Brain microvascular endothelial cell (primary cell): ENCODE measurements around the gene AANAT.
A peak's percentile ranks its signal among the peaks of the same experiment; 100 is the strongest.
"Not testable (repeated sequence)": the region's sequence is repeated elsewhere in the genome, so short reads cannot be mapped to it uniquely, and the experiment has no call there.

Experiments
- DNase-seq: peaks from one replicate; pipeline ENCODE4 v3.0.0-alpha.2; 2020
- H3K27ac ChIP-seq: fragments of 250-450 bp; sonication (Bioruptor Pico); 2 replicates; pipeline ENCODE4 v1.5.1; 2020; ENCODE audit warnings: mild to moderate bottlenecking, moderate library complexity
- H3K27me3 ChIP-seq: fragments of 250-450 bp; sonication (Bioruptor Pico); replicated peaks from 2 replicates; pipeline ENCODE4 v1.5.1; 2020; ENCODE audit warnings: mild to moderate bottlenecking
- H3K36me3 ChIP-seq: fragments of 250-450 bp; sonication (Bioruptor Pico); replicated peaks from 2 replicates; pipeline ENCODE4 v1.5.1; 2020; ENCODE audit warnings: mild to moderate bottlenecking
- H3K4me3 ChIP-seq: 2 replicates; pipeline ENCODE4 v1.5.1; 2011; ENCODE audit warnings: low read depth, mild to moderate bottlenecking, control low read depth, low read length, moderate library complexity
- CTCF ChIP-seq: IDR thresholded peaks from 2 replicates; pipeline ENCODE4 v1.5.1; 2011; ENCODE audit warnings: low read depth, mild to moderate bottlenecking, moderate library complexity, low read length, control low read depth, inconsistent platforms; ENCODE audit errors: missing control alignments
- in situ Hi-C: cut with HindIII; loops from 2 replicates; pipeline ENCODE4 v1.10.0; 2017; ENCODE audit warnings: low sequenced_read_pairs, low pct_ligation_motif_present

Gene AANAT

GRCh38 chr17:76501018-76501826 is 33.8 kb downstream of the AANAT start, which contains the start of gene RHBDF2:
RHBDF2 (minus strand) TSS chr17:76501423; CDS start chr17:76481524, 19,899 bp downstream.
- DNase-seq, result peak; percentile 72
- H3K4me3 ChIP-seq, result peak within 1 kb of the TSS; percentile 68
- H3K36me3 ChIP-seq, result no peaks in the 10 kb centered on the region
- peak within 1 kb of the TSS; percentile 70 for H3K27ac ChIP-seq
- H3K27me3 ChIP-seq, result no peaks in the 10 kb centered on the region
- in situ Hi-C loops, result no loop called here
- no peak for TF ChIP-seq CTCF

- DNase-seq, result no peak
- in situ Hi-C loops, result no loop called here
- no peaks in the 10 kb centered on the region for H3K36me3 ChIP-seq
- no peaks in the 10 kb centered on the region for H3K27me3 ChIP-seq
- TF ChIP-seq CTCF, result no peak
- H3K4me3 ChIP-seq, result peak overlapping the region; percentile 68
- H3K27ac ChIP-seq, result peak overlapping the region; percentile 70
These were observed 34.5 kb downstream of the AANAT start for GRCh38 chr17:76501827-76502307.

- no peak for DNase-seq
- Histone ChIP-seq H3K4me3 (no peak overlapping the region), H3K27me3 (no peaks in the 10 kb centered on the region), H3K27ac (no peak overlapping the region), H3K36me3 (no peaks in the 10 kb centered on the region)
- TF ChIP-seq CTCF, result no peak
- in situ Hi-C loops, result no loop called here
These were observed 35.2 kb downstream of the AANAT start for GRCh38 chr17:76502341-76503211.

GRCh38 chr17:76504117-76504516 is 36.7 kb downstream of the AANAT start:
- H3K27me3 ChIP-seq, result no peaks in the 10 kb centered on the region
- H3K27ac ChIP-seq, result no peak overlapping the region
- TF ChIP-seq CTCF, result no peak
- in situ Hi-C loops, result no loop called here
- no peak overlapping the region for H3K4me3 ChIP-seq
- no peaks in the 10 kb centered on the region for H3K36me3 ChIP-seq
- DNase-seq, result no peak

GRCh38 chr17:76506408-76507345 is 39.3 kb downstream of the AANAT start:
- peak; percentile 49 for DNase-seq
- peak; percentile 90 for TF ChIP-seq CTCF
- in situ Hi-C loops, result loop anchor here (5.0 kb wide), 1 partner anchor 44 kb away; no protein-coding TSS in a partner anchor
- no peak overlapping the region for H3K4me3 ChIP-seq
- no peak overlapping the region for H3K27ac ChIP-seq
- H3K27me3 ChIP-seq, result no peaks in the 10 kb centered on the region
- no peaks in the 10 kb centered on the region for H3K36me3 ChIP-seq

- in situ Hi-C loops, result loop anchor here (5.0 kb wide), 1 partner anchor 46 kb away; no protein-coding TSS in a partner anchor
- not testable (repeated sequence) for H3K27ac ChIP-seq, H3K27me3 ChIP-seq
These were observed 41.2 kb downstream of the AANAT start for GRCh38 chr17:76508472-76509063.

More at GRCh38 chr17:76508472-76509063, 41.2 kb downstream of the AANAT start:
- not testable (repeated sequence) for H3K36me3 ChIP-seq, H3K4me3 ChIP-seq, DNase-seq
